Pancreas (tissue), 10 donors: ENCODE data around the gene APH1B. TPM values are rescaled to one million over a fixed set of nuclear protein-coding genes. Genes with fewer than 3 reads are reported as not detected.
"Not testable (repeated sequence)": the region's sequence is repeated elsewhere in the genome, so short reads cannot be mapped to it uniquely, and the experiment has no call there.

Experiments used
- ATAC-seq, 4 donors: fragments of 200-7000 bp; cut with Tn5 transposase; one replicate each; pipeline versions ENCODE4 v1.8.0 to v1.9.1; 2020; ENCODE audit warnings: mild to moderate bottlenecking in 4 of 4, moderate library complexity in 4 of 4
- DNase-seq, 6 donors: peaks; one replicate each; pipeline ENCODE4 v3.0.0-alpha.2; 2020
- FAIRE-seq: peaks from 2 replicates; lab custom pipeline; 2012; peaks lifted over from hg19 to GRCh38; lab: Jason Lieb, UNC
- H3K27ac ChIP-seq, 4 donors: fragments of 200-600 bp; sonication (generic); 1 replicate in 3 of 4; 2 replicates in 1 of 4; pipeline versions ENCODE4 v1.5.0 to v1.8.0; 2020
- H3K27me3 ChIP-seq, 4 donors: fragments of 200-600 bp; one replicate each; pipeline ENCODE4 v1.8.0; 2021
- H3K36me3 ChIP-seq, 3 donors: fragments of 200-600 bp; sonication (generic) in 1 of 3; one replicate each; pipeline versions ENCODE4 v1.5.0 to v1.8.0; 2020 to 2021
- H3K4me1 ChIP-seq, 3 donors: fragments of 200-600 bp; one replicate each; pipeline ENCODE4 v1.8.0; 2021
- H3K4me3 ChIP-seq, 4 donors: fragments of 200-600 bp; sonication (generic) in 2 of 4; one replicate each; pipeline versions ENCODE4 v1.5.0 to v1.8.0; 2020 to 2021
- H3K9me3 ChIP-seq, 4 donors: fragments of 200-600 bp; one replicate each; pipeline ENCODE4 v1.8.0; 2021
- WGBS, 2 donors: extraction: QIAGEN DNeasy Blood & Tissue Kit; methylation state at CpG; one replicate each; pipeline ENCODE4 v1.1.7; 2013; 5-methylcytosine and 5-hydroxymethylcytosine counted together
- intact Hi-C, 3 donors: fragments of 100-400 bp; cut with DNase I; formaldehyde crosslinking; loops; one replicate each; pipeline versions ENCODE4 v1.11.1 to v1.14.2; 2022
- polyA plus RNA-seq, 2 donors: library from polyadenylated mRNA; stranded (reverse); fragments of 200-250 nt; gene quantifications; one replicate each; pipeline ENCODE4 v1.2.3, GENCODE V29; 2013
- total RNA-seq, 6 donors: library from RNA; stranded (reverse); fragmentation: NEBNext Ultra II Directional in 4 of 6; extraction: Animal tissue kit (Norgen Biotek cat#: 25700) in 4 of 6; gene quantifications; one replicate each; pipeline versions ENCODE4 v1.2.1 to v1.2.4, GENCODE V29; 2021 to 2023
- TF ChIP-seq, protein P1 (sequence below), 4 donors: fragments of 200-600 bp; sonication (generic) in 3 of 4; IDR thresholded peaks; one replicate each; pipeline versions ENCODE4 v1.5.0 to v1.8.0; 2021; ENCODE audit warnings: antibody characterized with exemption in 4 of 4
- donor health status: healthy with polysubstance abuse.
- donor health status: DM: no; HTN: no; CAD: no; lungs with moderate emphysema.
- donor health status: DM: no; HTN: no; CAD: no.
- donor health status: control.
- donor health status: control.
- donor health status: Bipolar disorder and iron deficiency.
- donor health status: DM: yes; HTN: yes; CAD: no.
- donor health status: DM: no; HTN: no; CAD: no.
- donor health status: DM: no; HTN: no; CAD: no.
- donor health status: DM: yes; HTN: yes; CAD: no.

APH1B gene
- total and polyA plus RNA-seq, 8 donors, result 3.1 to 11.7 (median 5.8) TPM

DNA sequence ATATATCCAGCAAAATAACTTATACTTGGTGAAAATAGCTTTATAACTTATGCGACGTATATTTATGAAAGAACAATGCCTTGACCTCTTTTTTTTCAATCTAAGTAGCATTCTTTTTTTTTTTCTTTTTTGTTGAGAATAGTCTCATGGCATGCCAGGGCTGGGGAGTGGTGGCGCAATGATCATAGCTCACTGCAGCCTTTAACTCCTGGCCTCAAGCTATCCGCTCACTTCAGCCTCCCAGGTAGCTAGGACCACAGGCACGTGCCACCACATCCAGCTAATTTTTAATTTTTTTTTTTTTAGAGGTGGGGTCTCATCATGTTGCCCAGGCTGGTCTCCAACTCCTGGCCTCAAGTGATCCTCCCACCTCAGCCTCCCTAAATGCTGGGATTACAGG is 44.5 kb upstream of the APH1B start:
- Histone ChIP-seq H3K27ac (no peak overlapping the region), H3K36me3 (no peaks in the 10 kb centered on the region), H3K4me1 (peaks cover 0 to 22% (median 11%) of the 10 kb centered on the region in 3 donors), H3K4me3 (no peak overlapping the region), H3K27me3 (no peaks in the 10 kb centered on the region), H3K9me3 (no peaks in the 10 kb centered on the region)
- TF ChIP-seq, protein P1, sequence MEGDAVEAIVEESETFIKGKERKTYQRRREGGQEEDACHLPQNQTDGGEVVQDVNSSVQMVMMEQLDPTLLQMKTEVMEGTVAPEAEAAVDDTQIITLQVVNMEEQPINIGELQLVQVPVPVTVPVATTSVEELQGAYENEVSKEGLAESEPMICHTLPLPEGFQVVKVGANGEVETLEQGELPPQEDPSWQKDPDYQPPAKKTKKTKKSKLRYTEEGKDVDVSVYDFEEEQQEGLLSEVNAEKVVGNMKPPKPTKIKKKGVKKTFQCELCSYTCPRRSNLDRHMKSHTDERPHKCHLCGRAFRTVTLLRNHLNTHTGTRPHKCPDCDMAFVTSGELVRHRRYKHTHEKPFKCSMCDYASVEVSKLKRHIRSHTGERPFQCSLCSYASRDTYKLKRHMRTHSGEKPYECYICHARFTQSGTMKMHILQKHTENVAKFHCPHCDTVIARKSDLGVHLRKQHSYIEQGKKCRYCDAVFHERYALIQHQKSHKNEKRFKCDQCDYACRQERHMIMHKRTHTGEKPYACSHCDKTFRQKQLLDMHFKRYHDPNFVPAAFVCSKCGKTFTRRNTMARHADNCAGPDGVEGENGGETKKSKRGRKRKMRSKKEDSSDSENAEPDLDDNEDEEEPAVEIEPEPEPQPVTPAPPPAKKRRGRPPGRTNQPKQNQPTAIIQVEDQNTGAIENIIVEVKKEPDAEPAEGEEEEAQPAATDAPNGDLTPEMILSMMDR (IDR thresholded peaks at IDR 0.05), result no peak
- FAIRE-seq (no peak), DNase-seq (no peak), ATAC-seq (no peak)
- intact Hi-C loops, result no loop called here
- 97 to 99% methylated on average over 5 of the region's 5 CpGs for WGBS, 2 donors

DNA sequence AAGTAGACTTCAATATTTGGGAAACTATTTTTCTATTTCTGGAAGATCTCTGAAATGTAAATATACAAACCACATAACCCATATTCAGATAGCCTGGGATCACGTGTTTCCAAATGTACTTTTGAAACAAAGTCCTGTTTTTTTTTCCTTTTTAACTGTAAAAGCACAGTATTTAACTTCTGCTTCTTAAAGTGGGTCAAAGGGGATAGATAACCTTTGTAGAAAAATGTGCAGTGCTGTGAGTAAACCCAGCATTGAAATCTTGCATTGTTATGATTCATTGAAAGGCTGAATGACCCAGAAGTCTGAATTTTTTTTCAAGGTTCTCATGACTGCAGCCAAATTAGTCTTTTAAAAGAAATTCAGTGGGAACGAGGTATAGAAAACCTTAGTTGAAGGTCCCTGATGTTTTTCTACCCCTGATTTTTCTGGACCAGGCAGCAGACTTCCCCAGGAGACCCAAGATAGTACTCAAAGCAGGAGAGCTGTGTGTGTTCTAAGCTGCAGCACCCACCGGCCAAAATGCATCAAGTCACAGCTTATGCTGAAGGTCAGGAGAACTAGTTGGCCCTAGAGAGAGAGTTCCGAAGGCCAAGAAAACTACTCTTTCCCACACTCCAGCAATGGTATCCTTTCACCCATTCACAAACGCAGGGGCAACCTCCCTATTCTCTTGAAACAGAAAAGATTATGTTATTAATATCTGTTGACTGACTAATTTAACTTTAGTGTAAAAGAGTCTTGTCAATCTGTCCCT is 43.6 kb upstream of the APH1B start:
- no peak for DNase-seq
- ATAC-seq, result peak in 3 of 4 donors; percentile 51 to 68 (median 57)
- FAIRE-seq, result no peak
- peak overlapping the region in 3 of 4 donors; percentile 9 to 60 (median 55) for H3K27ac ChIP-seq
- peaks cover 0 to 22% (median 11%) of the 10 kb centered on the region in 3 donors for H3K4me1 ChIP-seq
- no peak overlapping the region for H3K4me3 ChIP-seq
- TF ChIP-seq, protein P1 (IDR thresholded peaks at IDR 0.05), result no peak
- H3K36me3 ChIP-seq, result no peaks in the 10 kb centered on the region
- 31 to 34% methylated on average over 5 of the region's 5 CpGs for WGBS, 2 donors
- no peaks in the 10 kb centered on the region for H3K9me3 ChIP-seq
- intact Hi-C loops, result no loop called here
- no peaks in the 10 kb centered on the region for H3K27me3 ChIP-seq

DNA sequence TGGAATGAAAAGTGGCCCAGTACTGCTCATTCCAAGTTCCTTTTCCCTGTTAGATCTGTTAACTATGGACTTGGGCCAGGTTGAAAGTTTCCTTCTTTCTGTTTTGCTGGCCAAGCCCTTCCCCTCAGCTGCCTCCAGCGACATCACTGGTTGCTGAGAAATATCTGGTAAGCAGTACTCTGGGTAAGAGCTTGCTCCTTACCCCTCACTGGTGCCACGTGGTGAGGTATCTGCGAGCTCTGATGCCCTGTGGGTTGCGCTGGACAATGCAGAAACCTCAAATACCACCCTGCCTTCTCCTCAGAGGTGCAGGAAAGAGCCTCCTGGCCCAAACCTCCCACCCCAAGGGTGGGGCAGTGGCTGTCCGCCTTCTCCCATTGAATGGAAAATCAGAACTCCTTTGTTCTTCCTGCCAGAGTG is 42.9 kb upstream of the APH1B start:
- ATAC-seq, result peak; percentile 63 to 90 (median 86)
- H3K4me1 ChIP-seq, result peaks cover 0 to 22% (median 11%) of the 10 kb centered on the region in 3 donors
- TF ChIP-seq, protein P1 (IDR thresholded peaks at IDR 0.05), result no peak
- FAIRE-seq, result no peak
- H3K4me3 ChIP-seq, result no peak overlapping the region
- H3K36me3 ChIP-seq, result no peaks in the 10 kb centered on the region
- H3K27me3 ChIP-seq, result no peaks in the 10 kb centered on the region
- intact Hi-C loops, result no loop called here
- WGBS, 2 donors, result 62 to 65% methylated on average over 5 of the region's 5 CpGs
- H3K27ac ChIP-seq, result peak overlapping the region in 3 of 4 donors; percentile 9 to 60 (median 55)
- DNase-seq, result peak in 1 of 6 donors; percentile 50
- no peaks in the 10 kb centered on the region for H3K9me3 ChIP-seq

DNA sequence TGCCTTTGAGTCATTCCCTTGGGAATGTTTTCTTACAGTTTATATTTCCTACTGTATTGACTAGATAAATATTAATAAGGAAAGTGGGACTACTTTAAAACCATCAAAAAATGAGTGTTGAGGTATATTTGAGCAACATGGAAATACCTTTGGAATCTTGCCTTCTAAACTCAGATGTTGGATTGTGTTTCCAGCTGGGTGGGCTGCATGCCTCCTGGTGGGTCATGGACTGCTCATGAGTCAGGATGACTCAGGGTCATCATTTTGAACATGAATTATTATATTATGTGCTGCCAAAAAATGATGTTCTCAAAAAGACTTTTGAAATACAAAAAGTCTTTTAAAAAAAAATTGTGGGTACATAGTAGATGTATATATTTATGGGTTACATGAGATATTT is 41.1 kb upstream of the APH1B start:
- DNase-seq, result no peak
- FAIRE-seq, result no peak

DNA sequence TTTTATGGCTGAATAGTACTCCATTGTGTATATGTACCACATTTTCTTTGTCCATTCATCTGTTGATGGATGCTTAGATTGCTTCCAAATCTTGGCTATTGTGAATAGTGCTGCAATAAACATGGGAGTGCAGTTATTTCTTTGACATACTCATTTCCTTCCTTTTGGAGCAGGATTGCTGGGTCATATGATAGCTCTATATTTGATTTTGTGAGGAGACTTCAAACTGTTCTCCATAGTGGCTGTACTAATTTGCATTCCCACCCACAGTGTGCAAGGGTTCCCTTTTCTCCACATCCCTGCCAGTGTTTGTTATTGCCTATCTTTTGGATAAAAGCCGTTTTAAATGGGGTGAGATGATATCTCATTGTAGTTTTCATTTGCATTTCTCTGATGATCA is 40.3 kb upstream of the APH1B start:
- H3K27ac ChIP-seq, H3K4me3 ChIP-seq, ATAC-seq, DNase-seq, H3K36me3 ChIP-seq, intact Hi-C loops, H3K27me3 ChIP-seq, H3K9me3 ChIP-seq, FAIRE-seq: not testable (repeated sequence)
- WGBS, 2 donors, result 41 to 46% methylated on average over 1 of the region's 1 CpG
- peaks cover 0 to 19% (median 11%) of the 10 kb centered on the region in 3 donors for H3K4me1 ChIP-seq

More for the DNA sequence above, 41.1 kb upstream of the APH1B start:
- TF ChIP-seq, protein P1 (IDR thresholded peaks at IDR 0.05), result no peak
- Histone ChIP-seq H3K27ac (no peak overlapping the region), H3K4me1 (peaks cover 0 to 20% (median 11%) of the 10 kb centered on the region in 3 donors), H3K36me3 (no peaks in the 10 kb centered on the region), H3K4me3 (no peak overlapping the region), H3K9me3 (no peaks in the 10 kb centered on the region), H3K27me3 (no peaks in the 10 kb centered on the region)
- ATAC-seq, result no peak
- intact Hi-C loops, result no loop called here
